ENCODE measurements around the gene ELOA2.
A peak's percentile ranks its signal among the peaks of the same experiment; 100 is the strongest.
"Not testable (repeated sequence)": the region's sequence is repeated elsewhere in the genome, so short reads cannot be mapped to it uniquely, and the experiment has no call there.

Gene ELOA2

DNA sequence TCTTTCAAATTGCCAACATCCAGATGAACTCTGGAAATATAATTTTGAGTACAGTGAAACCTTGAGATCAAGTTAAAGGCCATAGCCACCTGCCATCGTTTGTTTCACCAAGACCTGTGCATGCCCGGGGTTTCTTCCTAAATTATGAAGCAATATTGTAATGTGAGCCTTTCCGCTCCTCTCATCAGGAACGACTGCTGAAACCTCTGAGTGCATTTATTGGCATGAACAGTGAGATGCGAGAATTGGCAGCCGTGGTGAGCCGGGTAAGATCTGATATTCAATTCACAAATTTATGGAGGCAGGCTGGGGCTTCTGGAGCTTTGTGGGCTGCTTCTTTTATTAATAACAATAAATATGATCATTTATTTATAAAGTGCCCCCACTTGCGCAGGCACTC lies 27.7 kb upstream of the ELOA2 start:
- DNase-seq (ENCODE audit: low read depth), result no peak
- no peak overlapping the region for H3K4me3 ChIP-seq (ENCODE audit: low read depth, low read length)

DNA sequence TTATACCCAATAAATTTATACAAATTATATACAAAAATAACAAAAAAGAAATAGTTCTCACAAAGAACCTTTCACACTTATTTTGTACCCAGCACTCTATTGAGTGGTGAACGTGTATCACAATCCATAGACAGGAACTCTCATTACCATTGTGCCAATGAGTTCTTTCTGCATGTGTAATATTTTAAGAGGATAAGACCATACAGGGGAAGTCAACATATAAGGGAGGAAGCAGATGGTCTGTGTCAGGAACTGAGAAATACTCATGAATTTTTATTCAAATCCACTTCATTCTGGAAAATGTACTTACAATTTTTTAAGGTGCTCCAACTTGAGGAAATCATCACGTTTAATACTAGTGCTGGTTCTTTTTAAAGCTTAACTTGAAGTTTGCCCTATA lies 27.1 kb upstream of the ELOA2 start:
- TF ChIP-seq, protein P1, sequence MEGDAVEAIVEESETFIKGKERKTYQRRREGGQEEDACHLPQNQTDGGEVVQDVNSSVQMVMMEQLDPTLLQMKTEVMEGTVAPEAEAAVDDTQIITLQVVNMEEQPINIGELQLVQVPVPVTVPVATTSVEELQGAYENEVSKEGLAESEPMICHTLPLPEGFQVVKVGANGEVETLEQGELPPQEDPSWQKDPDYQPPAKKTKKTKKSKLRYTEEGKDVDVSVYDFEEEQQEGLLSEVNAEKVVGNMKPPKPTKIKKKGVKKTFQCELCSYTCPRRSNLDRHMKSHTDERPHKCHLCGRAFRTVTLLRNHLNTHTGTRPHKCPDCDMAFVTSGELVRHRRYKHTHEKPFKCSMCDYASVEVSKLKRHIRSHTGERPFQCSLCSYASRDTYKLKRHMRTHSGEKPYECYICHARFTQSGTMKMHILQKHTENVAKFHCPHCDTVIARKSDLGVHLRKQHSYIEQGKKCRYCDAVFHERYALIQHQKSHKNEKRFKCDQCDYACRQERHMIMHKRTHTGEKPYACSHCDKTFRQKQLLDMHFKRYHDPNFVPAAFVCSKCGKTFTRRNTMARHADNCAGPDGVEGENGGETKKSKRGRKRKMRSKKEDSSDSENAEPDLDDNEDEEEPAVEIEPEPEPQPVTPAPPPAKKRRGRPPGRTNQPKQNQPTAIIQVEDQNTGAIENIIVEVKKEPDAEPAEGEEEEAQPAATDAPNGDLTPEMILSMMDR (IDR thresholded peaks at IDR 0.05; ENCODE audit: low read depth, low read length, missing control alignments), result no peak
- no peak overlapping the region for H3K4me3 ChIP-seq (ENCODE audit: low read depth, low read length)
- no peak for DNase-seq (ENCODE audit: low read depth)

More for the DNA sequence above, 27.7 kb upstream of the ELOA2 start:
- TF ChIP-seq, protein P1 (IDR thresholded peaks at IDR 0.05; ENCODE audit: low read depth, low read length, missing control alignments), result no peak

DNA sequence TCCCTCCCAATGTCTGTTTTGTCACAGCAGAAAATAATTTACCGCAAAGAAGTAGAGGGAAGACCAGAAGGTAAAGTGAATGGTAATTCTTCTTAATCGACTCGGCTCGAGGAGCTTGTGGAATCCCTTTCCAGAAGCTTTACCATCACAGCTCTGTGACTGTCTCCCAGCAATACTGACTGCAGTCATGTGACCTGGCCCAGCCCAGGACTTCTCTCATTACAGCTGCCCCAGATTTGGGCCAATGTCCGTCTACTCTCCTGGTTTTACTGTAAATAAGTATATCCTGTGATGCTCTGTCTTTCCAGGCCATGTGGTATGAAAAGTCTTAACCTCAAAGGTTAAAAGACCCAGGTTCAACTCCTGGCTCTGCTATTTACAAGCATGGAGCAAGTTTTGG lies 18.9 kb upstream of the ELOA2 start:
- TF ChIP-seq, protein P1 (IDR thresholded peaks at IDR 0.05; ENCODE audit: low read depth, low read length, missing control alignments), result no peak
- H3K4me3 ChIP-seq (ENCODE audit: low read depth, low read length), result no peak overlapping the region
- no peak for DNase-seq (ENCODE audit: low read depth)

DNA sequence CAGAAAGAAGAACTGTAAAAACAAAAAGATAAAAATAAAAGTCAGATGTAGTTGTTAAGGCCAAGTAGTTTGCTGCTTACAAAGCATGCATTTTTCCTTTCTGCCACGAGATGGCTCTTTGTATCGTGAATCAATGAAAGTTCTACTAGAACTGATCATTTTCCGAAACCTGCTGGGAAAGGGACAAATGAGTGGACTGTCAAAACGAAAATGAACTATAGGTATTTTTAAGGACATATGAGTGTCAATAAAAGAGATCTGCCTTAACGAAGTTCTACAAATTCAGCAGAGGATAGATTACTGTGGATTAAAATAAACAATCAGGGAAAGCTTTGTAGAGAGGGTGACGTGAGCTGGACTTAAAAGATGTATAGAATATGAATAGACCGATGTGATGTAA lies 15.0 kb upstream of the ELOA2 start:
- DNase-seq (ENCODE audit: low read depth), result peak; percentile 29

DNA sequence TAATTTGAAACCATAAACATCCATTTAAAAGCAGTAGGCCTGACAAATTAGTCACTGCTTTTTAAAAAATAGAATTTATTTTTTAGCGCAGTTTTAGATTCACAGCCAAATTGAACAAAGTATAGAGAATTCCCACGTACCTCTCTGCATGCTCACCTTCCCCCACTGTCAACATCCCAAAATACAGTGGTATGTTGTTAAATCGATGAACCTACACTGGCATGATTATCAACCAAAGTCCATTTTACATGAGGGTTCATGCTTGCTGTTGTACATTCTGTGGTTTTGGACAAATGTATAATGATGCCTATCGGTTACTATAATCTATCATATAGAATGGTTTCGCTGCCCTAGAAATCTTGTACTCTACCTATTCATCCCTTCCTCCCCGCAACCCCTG lies 5.6 kb upstream of the ELOA2 start:
- DNase-seq (ENCODE audit: low read depth), result no peak
- TF ChIP-seq, protein P1 (IDR thresholded peaks at IDR 0.05; ENCODE audit: low read depth, low read length, missing control alignments), result no peak
- no peak overlapping the region for H3K4me3 ChIP-seq (ENCODE audit: low read depth, low read length)

More for the DNA sequence above, 15.0 kb upstream of the ELOA2 start:
- TF ChIP-seq, protein P1 (IDR thresholded peaks at IDR 0.05; ENCODE audit: low read depth, low read length, missing control alignments), result peak; percentile 72
- H3K4me3 ChIP-seq (ENCODE audit: low read depth, low read length), result no peak overlapping the region

DNA sequence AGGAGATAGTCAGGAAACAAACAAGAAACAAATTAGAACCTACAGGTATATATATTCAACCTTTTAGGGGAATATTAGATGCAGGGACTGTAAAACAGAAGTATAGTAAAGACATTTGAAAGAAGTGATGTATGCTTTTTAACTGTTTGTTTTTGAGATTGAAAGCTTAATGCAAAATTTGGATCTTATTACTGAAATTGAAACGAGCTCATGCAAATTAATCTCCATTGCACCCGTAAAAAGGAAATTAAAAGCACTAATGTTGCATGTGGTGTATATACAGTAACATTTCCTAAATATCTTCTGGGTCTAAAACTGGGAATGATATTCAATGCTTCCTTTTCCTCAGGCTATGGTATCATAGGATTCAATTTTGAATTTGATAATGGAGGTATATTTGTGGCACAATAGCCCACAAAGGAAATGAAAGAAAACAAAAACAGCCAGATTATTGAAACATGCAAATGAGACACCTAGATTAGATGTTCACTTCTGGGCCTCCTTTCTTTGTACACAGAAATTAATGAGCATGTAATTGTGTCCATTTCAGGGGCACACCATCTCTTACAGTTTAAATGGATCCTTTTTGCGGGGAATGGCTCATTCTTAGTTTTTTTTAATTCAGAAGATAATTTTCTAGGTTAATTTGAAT lies 1.6 kb upstream of the ELOA2 start:
- no peak overlapping the region for H3K4me3 ChIP-seq (ENCODE audit: low read depth, low read length)
- no peak for DNase-seq (ENCODE audit: low read depth)
- TF ChIP-seq, protein P1 (IDR thresholded peaks at IDR 0.05; ENCODE audit: low read depth, low read length, missing control alignments), result no peak

DNA sequence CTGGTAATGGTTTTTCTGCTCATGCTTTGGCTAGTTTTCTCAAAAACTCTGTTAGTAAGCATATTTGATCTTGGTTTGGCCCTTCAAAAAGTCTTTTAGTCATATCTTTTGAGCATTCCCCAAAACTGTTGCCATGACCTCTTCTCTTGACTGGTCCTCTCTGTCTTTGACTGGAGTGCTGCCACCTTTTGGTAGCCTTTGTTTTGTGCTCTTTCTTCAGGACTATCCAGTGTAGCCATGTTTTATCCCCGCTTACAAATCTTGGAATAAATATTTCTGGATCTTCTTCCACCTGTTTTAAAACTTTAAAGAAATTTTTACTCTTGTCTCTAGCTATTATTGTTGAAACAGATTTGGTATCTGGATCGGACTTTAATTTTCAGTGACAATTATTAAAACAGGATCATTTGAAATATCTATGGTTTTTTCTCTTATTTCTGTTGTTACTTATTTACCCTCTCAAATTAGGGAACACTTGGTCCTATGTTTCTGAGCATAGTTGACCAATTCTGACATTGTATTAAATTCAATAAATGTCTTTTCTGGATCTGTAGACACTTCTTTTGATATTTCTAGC lies 965 bp upstream of the ELOA2 start:
- TF ChIP-seq, protein P1 (IDR thresholded peaks at IDR 0.05; ENCODE audit: low read depth, low read length, missing control alignments), result peak; percentile 56
- no peak for DNase-seq (ENCODE audit: low read depth)
- H3K4me3 ChIP-seq (ENCODE audit: low read depth, low read length), result no peak overlapping the region

DNA sequence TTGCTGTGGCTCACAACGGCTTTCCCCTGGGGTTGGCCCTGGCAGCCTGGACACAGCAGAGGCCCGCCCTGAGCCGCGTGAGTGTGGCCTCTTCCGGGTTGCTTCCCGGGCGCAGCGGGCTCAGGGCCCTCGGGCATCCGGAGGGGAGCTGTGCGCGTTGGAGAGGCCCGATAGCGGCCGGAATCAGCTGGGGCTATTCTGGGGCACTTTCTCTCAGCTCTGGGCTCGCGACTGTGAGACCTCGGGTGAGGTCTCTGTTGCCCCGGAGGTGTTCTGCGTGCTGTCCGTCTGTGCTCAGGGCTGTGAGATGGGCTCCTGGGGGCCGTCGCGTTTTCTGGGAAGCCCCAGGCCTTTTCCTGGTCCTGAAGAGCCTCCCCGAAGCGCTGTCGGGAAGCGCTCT lies 830 bp downstream of the ELOA2 start:
- H3K4me3 ChIP-seq (ENCODE audit: low read depth, low read length); DNase-seq (ENCODE audit: low read depth): not testable (repeated sequence)

All from GM12864 (cell line).